ENCODE measurements around the gene GHRH. TPM values are rescaled to one million over a fixed set of nuclear protein-coding genes. Genes with fewer than 3 reads are reported as not detected.

GHRH gene
- total RNA-seq, 2 donors from 2014 or later = not detected

DNA sequence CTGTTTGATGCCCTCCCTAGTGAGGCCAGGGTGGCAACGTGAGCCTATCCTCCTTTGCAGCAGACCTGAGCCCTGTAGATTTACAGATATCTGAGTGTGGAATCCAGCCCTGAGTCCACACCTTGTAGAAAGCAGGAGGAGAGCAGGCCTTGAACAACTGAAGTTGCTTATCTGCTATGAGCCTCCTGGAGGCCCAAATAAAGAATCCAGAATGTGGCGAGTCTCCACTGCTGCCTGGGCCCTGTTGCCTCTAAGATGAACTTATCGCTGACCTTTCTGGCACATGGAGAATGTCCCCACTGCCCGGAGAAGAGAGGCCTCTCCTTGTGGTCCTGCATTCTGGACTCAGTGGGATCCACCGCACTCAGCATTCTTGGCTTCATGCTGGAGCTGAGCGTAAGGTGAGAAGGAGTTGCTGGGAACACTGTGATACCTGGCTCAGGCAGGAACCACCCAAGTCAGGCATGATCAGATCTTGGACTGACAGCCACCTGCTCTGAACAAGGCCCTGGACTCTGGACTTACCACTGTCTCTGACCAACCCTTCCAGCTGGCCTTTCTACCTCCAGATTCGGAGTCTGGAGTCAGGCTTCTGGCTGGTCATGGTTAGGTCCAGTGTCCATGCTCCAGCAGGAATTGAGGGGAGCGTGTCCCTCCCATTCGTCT lies 22.0 kb upstream of the GHRH start:
- H3K27ac Mint-ChIP-seq = no peak overlapping the region
- ATAC-seq (replicated peaks in 1 of 2) (no peak), DNase-seq (no peak)
- H3K9me3 Mint-ChIP-seq = no peaks in the 10 kb centered on the region
- H3K4me1 Mint-ChIP-seq (ENCODE audit: low read depth) = peaks cover 3% of the 10 kb centered on the region
- H3K4me3 Mint-ChIP-seq = no peak overlapping the region
- H3K27me3 Mint-ChIP-seq (ENCODE audit: low read depth) = no peaks in the 10 kb centered on the region
- H3K36me3 Mint-ChIP-seq (ENCODE audit: insufficient read depth in 2 of 2) = no peaks in the 10 kb centered on the region

DNA sequence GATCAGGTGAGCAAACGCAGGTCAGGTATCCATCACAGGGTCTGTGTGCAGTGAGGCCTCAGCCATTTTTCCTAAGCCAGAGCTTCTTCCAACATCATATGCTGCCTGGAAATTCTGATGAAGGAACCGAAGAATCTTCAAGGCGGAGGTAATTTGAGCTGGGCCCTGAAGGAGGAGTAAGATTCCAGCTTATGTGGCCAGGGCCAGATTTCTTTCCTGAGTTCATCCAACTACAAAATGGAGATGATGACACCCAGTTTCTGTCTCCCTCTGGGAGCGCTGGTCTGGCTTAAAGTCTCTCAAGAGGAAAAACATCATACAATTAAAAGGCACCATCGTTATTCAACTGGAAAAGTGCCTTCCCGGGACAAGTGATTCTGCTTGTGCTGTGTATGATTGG lies 20.9 kb upstream of the GHRH start:
- no peak overlapping the region for H3K27ac Mint-ChIP-seq
- no peak for ATAC-seq (replicated peaks in 1 of 2)
- no peaks in the 10 kb centered on the region for H3K27me3 Mint-ChIP-seq (ENCODE audit: low read depth)
- no peaks in the 10 kb centered on the region for H3K4me1 Mint-ChIP-seq (ENCODE audit: low read depth)
- no peaks in the 10 kb centered on the region for H3K9me3 Mint-ChIP-seq
- H3K36me3 Mint-ChIP-seq (ENCODE audit: insufficient read depth in 2 of 2) = no peaks in the 10 kb centered on the region
- no peak overlapping the region for H3K4me3 Mint-ChIP-seq
- no peak for DNase-seq

DNA sequence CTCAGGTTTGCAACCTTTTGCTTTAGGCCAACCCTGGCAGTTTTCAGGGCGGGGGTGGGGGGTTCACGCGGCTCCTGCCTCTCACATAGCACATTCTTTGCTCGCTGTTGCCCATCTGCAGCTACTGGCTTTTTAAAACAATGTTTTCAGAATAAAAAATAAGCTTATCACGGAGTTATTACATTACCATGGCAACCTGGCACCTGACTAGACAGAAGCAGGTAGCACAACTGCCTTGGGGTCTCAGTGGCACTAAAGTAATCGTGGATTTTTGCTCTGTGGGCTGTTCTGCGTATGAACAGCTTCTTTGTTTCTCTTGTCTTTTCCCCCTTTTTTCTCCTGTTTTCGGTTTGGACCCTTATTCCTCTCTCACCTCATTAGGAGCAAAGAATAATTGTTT lies 18.8 kb upstream of the GHRH start:
- Mint-ChIP-seq H3K4me1 (ENCODE audit: low read depth) (peaks cover 13% of the 10 kb centered on the region), H3K9me3 (no peaks in the 10 kb centered on the region), H3K27ac (no peak overlapping the region), H3K36me3 (ENCODE audit: insufficient read depth in 2 of 2) (no peaks in the 10 kb centered on the region), H3K27me3 (ENCODE audit: low read depth) (no peaks in the 10 kb centered on the region), H3K4me3 (no peak overlapping the region)
- no peak for ATAC-seq (replicated peaks in 1 of 2)
- DNase-seq = no peak

DNA sequence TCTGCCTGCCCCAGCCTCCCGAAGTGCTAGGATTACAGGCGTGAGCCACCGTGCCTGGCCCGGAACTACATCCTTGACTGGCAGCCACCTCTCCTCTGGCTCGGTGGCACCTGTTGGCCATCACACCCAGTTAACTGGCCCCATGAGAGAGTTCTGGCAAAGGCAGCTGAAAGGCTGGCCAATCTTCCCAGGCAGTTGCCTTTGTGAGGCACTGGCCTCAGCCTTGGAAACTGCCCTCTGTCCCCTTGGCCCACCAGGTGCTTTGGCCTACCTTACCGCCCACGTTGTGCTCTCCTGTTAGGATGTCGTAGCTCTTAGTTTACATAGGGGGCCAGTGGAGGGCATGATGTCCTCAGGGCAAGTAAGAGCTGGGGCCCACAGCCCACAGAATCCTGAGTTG lies 18.2 kb upstream of the GHRH start:
- no peaks in the 10 kb centered on the region for H3K9me3 Mint-ChIP-seq
- no peak for DNase-seq
- no peaks in the 10 kb centered on the region for H3K27me3 Mint-ChIP-seq (ENCODE audit: low read depth)
- H3K36me3 Mint-ChIP-seq (ENCODE audit: insufficient read depth in 2 of 2) = no peaks in the 10 kb centered on the region
- no peak overlapping the region for H3K27ac Mint-ChIP-seq
- no peak for ATAC-seq (replicated peaks in 1 of 2)
- peaks cover 13% of the 10 kb centered on the region for H3K4me1 Mint-ChIP-seq (ENCODE audit: low read depth)
- no peak overlapping the region for H3K4me3 Mint-ChIP-seq

DNA sequence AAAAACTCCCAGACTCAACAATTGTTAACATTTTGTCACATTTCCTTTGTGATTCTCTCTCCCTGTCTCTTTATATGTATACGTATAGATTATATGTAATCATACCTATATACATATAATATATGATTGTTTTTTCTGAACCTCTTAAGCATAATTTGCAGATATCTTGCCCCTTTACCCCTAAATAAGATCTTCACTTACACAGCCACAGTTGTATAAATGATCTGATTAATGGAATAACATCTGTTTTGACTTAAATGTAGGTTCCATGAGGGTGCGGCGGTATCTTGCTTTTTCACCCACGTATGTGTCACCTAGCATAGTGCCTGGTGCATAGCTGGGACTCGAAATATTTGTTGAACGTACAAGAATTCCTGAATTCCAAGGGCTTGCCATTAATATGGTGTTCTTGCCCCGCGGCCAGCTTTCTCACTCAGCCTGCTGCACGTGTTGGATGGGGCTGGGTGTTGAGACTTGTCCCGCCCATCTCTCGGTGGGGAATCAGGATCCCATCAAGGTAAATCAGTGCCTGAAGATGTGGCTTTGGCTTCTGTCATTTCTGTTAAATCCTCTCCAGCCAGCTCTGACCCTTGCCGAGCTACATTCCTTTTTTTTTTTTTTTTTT lies 17.5 kb upstream of the GHRH start:
- Mint-ChIP-seq H3K4me3 (no peak overlapping the region), H3K4me1 (ENCODE audit: low read depth) (peaks cover 13% of the 10 kb centered on the region), H3K27ac (no peak overlapping the region), H3K27me3 (ENCODE audit: low read depth) (no peaks in the 10 kb centered on the region), H3K9me3 (no peaks in the 10 kb centered on the region), H3K36me3 (ENCODE audit: insufficient read depth in 2 of 2) (no peaks in the 10 kb centered on the region)
- ATAC-seq (replicated peaks in 1 of 2) (no peak), DNase-seq (no peak)

DNA sequence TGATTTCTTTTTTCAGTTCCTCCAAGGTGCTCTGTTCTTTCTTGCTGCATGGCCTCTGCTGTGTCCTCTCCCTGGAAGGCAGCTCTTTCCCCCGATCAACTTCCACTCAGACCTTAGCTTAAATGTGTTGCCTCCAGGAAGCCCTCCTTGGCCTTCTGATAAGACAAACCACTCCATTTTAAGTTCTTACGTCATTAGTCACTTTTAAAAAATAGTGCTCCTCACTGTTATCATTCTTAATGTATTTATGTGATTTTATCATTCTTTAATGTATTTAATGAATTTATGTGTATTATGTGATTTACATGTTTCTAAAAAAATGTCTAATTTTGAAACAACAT lies 15.6 kb upstream of the GHRH start:
- no peak overlapping the region for H3K27ac Mint-ChIP-seq
- ATAC-seq (replicated peaks in 1 of 2) = no peak
- DNase-seq = no peak
- H3K4me1 Mint-ChIP-seq (ENCODE audit: low read depth) = peaks cover 13% of the 10 kb centered on the region
- H3K27me3 Mint-ChIP-seq (ENCODE audit: low read depth) = no peaks in the 10 kb centered on the region
- H3K9me3 Mint-ChIP-seq = no peaks in the 10 kb centered on the region
- H3K36me3 Mint-ChIP-seq (ENCODE audit: insufficient read depth in 2 of 2) = no peaks in the 10 kb centered on the region
- no peak overlapping the region for H3K4me3 Mint-ChIP-seq

DNA sequence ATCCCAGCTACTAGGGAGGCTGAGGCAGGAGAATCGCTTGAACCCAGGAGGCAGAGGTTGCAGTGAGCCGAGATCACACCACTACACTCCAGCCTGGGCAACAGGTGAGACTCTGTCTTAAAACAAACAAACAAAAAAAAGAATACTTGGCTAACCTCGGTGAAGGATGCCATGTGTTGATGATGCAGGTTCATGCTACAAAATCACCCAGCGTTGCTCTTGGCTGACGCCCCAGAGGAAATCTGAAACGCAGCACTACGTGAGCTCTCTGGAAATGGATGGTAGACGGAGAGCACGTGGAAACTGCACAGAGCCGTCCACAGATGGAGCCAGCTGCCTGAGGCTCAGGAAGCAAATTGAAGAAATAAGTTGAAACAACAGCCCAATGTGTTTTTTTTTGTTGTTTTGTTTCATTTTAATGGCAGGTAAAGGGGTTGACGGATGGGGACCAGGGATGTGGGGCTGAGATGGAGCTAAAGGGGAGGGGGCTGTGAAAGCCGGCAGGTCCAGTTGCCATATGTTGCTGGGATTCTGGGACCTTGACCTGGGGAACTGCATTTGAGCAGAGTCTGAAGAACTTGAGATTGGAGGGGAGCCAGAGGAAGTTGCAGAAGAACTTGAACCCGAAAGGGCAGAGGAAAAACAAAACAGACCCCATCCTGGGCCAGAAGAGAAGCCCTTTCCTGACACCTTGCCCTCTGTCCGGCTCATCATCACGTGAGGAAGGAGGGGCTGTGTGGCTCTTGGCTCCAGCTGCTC lies 15.1 kb upstream of the GHRH start:
- DNase-seq (peak in 1 of 2 donors; percentile 12), ATAC-seq (replicated peaks in 1 of 2) (peak; percentile 53 to 60)
- Mint-ChIP-seq H3K27me3 (ENCODE audit: low read depth) (no peaks in the 10 kb centered on the region), H3K4me1 (ENCODE audit: low read depth) (peaks cover 13% of the 10 kb centered on the region), H3K27ac (peak overlapping the region; percentile 64), H3K9me3 (no peaks in the 10 kb centered on the region), H3K4me3 (peak overlapping the region in 1 of 2 donors; percentile 23), H3K36me3 (ENCODE audit: insufficient read depth in 2 of 2) (no peaks in the 10 kb centered on the region)

DNA sequence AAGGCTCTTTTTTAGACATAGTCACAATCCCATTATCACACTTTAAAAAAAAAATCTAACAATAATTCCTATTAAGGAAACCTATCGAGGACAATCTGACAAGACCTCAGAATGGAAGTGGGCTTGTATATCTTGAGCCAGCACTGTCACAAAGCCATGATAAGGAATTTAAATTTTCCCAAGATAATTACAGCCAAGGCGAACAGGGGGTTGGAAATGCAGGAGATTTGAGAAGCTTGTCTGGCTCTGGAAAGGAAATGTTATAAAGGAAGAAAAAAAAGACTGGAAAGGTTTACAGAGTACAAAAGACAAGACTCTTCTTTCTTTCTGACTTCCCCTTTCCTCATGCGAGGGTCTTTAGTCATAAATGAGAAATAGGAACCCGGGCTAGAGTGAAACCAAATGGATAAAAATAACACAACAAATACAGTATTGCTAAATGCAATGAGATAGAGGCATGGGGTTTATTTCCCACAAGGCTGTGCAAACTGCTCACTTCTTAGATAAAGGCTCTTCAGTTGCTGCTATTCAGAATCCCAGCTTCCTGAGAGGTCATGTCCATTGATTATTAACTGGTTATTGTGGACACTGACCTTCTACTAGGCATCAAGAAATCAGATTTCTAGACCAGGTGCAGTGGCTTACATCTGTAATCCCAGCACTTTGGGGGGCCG lies 13.4 kb upstream of the GHRH start:
- Mint-ChIP-seq H3K36me3 (ENCODE audit: insufficient read depth in 2 of 2) (no peaks in the 10 kb centered on the region), H3K27me3 (ENCODE audit: low read depth) (no peaks in the 10 kb centered on the region)

DNA sequence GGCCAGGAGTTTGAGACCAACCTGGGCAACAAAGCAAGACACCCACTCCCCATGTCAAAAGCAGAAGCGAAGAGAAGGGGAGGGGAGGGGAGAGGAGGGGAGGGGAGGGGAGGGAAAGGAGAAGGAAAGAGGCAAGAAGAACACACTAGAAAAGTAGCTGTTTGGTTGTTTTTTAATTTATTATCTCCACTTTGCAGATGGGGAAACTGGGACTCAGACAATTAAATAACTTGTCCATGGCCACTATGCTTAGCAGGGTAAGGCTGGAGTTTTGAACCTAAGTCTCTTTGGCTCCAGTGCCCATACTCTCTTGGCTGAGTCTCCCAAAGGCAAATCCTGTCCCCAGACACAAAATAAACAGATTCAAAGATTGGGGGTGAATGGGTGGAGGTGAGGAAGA lies 12.4 kb upstream of the GHRH start:
- ATAC-seq (replicated peaks in 1 of 2) (no peak), DNase-seq (no peak)
- Mint-ChIP-seq H3K4me3 (no peak overlapping the region), H3K9me3 (no peaks in the 10 kb centered on the region), H3K36me3 (ENCODE audit: insufficient read depth in 2 of 2) (no peaks in the 10 kb centered on the region), H3K27me3 (ENCODE audit: low read depth) (no peaks in the 10 kb centered on the region), H3K27ac (no peak overlapping the region), H3K4me1 (ENCODE audit: low read depth) (peaks cover 13% of the 10 kb centered on the region)

More for the DNA sequence above, 13.4 kb upstream of the GHRH start:
- no peak overlapping the region for H3K4me3 Mint-ChIP-seq
- DNase-seq = no peak
- no peak for ATAC-seq (replicated peaks in 1 of 2)
- peaks cover 13% of the 10 kb centered on the region for H3K4me1 Mint-ChIP-seq (ENCODE audit: low read depth)
- no peaks in the 10 kb centered on the region for H3K9me3 Mint-ChIP-seq
- no peak overlapping the region for H3K27ac Mint-ChIP-seq

DNA sequence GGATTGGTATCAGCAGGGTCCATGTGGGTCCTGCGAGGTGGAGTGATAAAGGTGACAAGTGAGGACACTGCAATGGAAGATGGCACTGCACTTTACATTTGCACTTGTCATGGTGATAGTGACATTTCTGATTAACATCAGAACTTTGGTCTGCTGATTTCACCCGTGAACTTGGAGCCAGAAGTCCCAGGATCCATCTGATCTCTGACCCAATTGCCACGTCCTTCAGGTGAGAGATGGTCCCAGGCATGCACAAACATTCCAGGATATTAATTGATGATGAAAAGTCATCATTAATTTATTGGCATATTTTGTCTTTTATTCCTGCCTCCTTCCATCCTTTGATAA lies 9.8 kb upstream of the GHRH start:
- Mint-ChIP-seq H3K9me3 (no peaks in the 10 kb centered on the region), H3K4me3 (no peak overlapping the region), H3K27ac (no peak overlapping the region), H3K36me3 (ENCODE audit: insufficient read depth in 2 of 2) (no peaks in the 10 kb centered on the region), H3K27me3 (ENCODE audit: low read depth) (no peaks in the 10 kb centered on the region), H3K4me1 (ENCODE audit: low read depth) (peaks cover 9% of the 10 kb centered on the region)
- DNase-seq (no peak), ATAC-seq (replicated peaks in 1 of 2) (no peak)

DNA sequence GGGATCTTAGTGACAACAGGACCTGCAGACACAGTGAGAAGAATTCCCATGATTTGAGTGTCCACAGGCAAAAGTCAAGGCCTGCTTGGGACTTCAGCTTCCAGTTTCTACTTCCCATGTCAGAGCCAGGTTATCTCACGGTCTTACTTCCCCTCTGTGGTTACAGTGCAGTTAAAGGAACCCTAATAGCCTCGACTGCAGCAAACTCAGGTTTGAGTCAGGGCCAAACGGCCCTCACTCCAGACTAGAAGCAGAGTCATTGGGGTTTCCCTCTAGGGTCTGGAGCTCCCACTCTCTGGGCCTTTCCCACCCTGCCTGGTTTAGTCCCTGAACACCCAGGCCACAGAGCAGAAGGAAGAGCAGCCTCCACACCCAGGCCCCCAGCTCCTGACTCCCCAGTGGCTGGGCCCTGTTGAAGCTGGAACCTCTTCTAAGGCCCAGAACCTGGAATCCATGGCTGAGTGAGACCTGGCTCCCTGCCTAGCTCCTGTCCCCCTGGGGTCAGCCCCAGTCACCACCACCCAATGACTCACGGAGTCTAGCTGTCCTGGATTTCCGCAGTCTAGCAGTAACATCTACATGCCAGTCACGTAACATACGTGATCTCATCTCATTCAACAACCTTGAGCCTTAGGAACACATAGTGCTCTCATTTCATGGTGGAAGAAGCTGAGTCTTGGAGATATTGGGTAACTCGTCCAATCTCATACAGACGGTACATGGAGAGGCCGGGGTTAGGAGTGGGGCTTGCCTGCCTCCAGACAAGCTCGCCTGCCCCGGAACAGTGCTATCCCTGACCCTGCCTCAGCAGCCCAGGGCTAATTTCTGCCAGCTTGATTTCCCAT lies 9.2 kb upstream of the GHRH start:
- H3K4me3 Mint-ChIP-seq = no peak overlapping the region
- no peaks in the 10 kb centered on the region for H3K36me3 Mint-ChIP-seq (ENCODE audit: insufficient read depth in 2 of 2)
- DNase-seq (no peak), ATAC-seq (replicated peaks in 1 of 2) (no peak)
- no peak overlapping the region for H3K27ac Mint-ChIP-seq
- H3K4me1 Mint-ChIP-seq (ENCODE audit: low read depth) = peaks cover 6% of the 10 kb centered on the region
- H3K27me3 Mint-ChIP-seq (ENCODE audit: low read depth) = no peaks in the 10 kb centered on the region
- H3K9me3 Mint-ChIP-seq = no peaks in the 10 kb centered on the region

DNA sequence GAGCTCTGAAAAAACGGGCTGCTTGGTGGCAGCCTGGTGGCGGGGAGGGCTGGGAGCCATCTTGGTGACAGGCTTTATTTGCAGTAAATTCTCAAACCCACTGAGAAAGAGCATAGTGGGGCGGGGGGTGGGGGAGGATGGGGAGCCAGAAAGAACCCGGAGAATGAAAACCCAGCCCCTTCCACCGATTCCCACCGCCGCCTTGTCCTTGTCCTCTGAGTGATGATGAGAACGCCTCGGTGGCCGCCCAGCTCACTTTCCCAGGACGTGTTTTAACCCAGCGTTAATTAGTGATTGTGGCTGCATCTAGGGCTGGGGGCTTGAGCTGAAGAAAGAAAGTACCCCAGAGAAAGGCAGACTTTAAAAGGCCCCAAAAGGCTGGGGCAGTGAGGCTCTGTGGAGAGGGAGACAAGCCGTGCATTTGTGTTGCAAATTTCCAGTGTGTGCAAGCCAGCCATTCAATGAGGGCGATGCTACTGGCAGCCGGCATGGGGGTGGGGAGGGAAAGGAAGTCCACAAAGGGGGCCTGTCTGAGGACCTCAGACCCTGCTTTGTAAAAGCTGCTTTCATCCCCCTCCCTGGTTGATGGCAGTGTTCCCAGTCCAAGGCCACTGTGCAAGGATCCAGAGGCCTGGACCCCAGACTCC lies 6.2 kb upstream of the GHRH start:
- Mint-ChIP-seq H3K27me3 (ENCODE audit: low read depth) (no peaks in the 10 kb centered on the region), H3K9me3 (no peaks in the 10 kb centered on the region), H3K4me1 (ENCODE audit: low read depth) (peaks cover 11% of the 10 kb centered on the region), H3K4me3 (no peak overlapping the region), H3K36me3 (ENCODE audit: insufficient read depth in 2 of 2) (no peaks in the 10 kb centered on the region), H3K27ac (no peak overlapping the region)
- ATAC-seq (replicated peaks in 1 of 2) = no peak
- no peak for DNase-seq
